ENCODE results near the gene FAM221B.

- TF ChIP-seq EZH2 (IDR thresholded peaks at IDR 0.05; ENCODE audit: borderline replicate concordance, insufficient read depth, low read depth, low read length, poor library complexity, severe bottlenecking) (no peak), CTCF (IDR thresholded peaks at IDR 0.05) (no peak)
Observed at GRCh38 chr9:35834260-35835215, 6.0 kb upstream of the FAM221B start.

Data from B cell (primary cell).